ENCODE results near the gene WDR35. TPM values are rescaled to one million over a fixed set of nuclear protein-coding genes. Genes with fewer than 3 reads are reported as not detected.
A peak's percentile ranks its signal among the peaks of the same experiment; 100 is the strongest.

WDR35 gene
- 20.8 TPM for polyA plus RNA-seq (2013, experiment 1 of 4)
- polyA plus RNA-seq (2013, experiment 2 of 4), result 30.3 TPM
- polyA plus RNA-seq (2013, experiment 3 of 4), result 14.6 TPM
- 17.0 TPM for polyA plus RNA-seq (2013, experiment 4 of 4)

DNA sequence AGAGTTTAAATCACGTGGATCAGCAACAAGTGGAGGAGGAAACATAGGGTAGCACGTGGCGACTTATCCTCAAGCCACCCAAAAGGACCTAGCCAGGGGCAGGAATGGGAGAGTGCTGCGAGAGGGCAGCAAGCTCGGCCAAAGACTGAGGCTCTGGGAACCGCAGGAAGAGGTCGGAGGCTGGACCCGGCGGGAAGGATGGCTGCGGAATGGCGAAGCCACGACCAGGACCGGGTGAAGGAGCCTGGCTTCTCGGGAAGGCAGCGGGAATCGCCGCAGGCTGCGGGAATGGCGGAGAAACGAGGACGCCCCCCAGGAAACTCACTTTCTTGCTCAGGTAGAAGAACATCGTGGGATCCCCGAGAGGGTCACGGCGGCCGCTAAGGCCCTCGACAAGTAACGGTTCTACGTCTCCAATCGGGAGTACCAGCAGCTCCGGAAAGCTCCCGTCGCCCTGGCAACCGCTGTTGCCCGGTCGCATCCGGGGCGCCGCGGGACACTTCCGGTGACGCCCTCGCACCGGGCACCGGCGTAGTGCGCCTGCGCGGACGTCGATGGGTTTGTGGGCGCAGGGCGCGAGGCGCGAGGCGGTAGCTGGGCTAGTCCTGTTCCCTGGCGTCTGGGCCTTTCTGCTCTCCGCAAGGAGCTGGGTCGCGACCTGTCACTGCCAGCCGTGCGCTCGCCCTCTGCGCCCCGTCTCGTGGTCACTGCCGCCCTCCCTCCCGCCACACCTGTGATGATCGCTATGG lies at the start of gene WDR35:
WDR35 (minus strand) TSS at position 439 of the 749 bp plus-strand sequence; CDS start at position 349, 90 bp downstream.
- WGBS, 2 experiments, result 0% methylated on average over 70 of the region's 70 CpGs
- peak within 1 kb of the TSS; percentile 77 for H3K27ac ChIP-seq (ENCODE audit: insufficient read depth, low read depth, low read length, poor library complexity, severe bottlenecking)
- no peaks in the 10 kb centered on the region for H3K36me3 ChIP-seq (ENCODE audit: control insufficient read depth, insufficient read depth, low read length)

DNA sequence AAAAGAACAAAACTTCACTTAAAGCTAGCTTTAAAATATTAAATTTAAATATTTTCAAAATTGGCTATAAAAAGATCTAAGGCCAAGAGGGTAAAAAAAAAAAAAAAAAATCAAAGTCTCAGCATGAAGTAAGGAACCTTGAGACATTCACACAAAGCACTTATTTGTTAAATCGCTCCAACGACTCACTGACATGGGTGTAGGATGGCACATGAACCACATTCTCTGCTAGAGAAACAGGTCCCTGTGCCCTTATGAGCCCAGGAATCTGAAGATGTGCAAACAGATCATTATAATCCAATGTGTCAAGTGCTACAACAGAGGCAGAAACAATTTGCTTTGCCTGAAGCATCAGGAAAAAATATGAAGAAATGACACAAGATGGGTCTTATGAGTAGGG lies 47.8 kb upstream of the WDR35 start:
- Histone ChIP-seq H3K4me1 (ENCODE audit: control insufficient read depth, insufficient read depth, low read length) (no peaks in the 10 kb centered on the region), H3K27me3 (ENCODE audit: control insufficient read depth, insufficient read depth, low read length, poor library complexity, severe bottlenecking) (no peaks in the 10 kb centered on the region), H3K27ac (ENCODE audit: insufficient read depth, low read depth, low read length, poor library complexity, severe bottlenecking) (no peak overlapping the region), H3K9me3 (ENCODE audit: control insufficient read depth, low read length) (no peaks in the 10 kb centered on the region), H3K36me3 (ENCODE audit: control insufficient read depth, insufficient read depth, low read length) (peaks cover 47% of the 10 kb centered on the region), H3K4me3 (ENCODE audit: insufficient read depth, low read depth, low read length) (no peak overlapping the region)
- WGBS, 2 experiments, result 91 to 92% methylated on average over 2 of the region's 2 CpGs

More for the DNA sequence above, at the start of gene WDR35:
- Histone ChIP-seq H3K27me3 (ENCODE audit: control insufficient read depth, insufficient read depth, low read length, poor library complexity, severe bottlenecking) (no peaks in the 10 kb centered on the region), H3K4me1 (ENCODE audit: control insufficient read depth, insufficient read depth, low read length) (no peaks in the 10 kb centered on the region), H3K4me3 (ENCODE audit: insufficient read depth, low read depth, low read length) (peak within 1 kb of the TSS; percentile 83), H3K9me3 (ENCODE audit: control insufficient read depth, low read length) (no peaks in the 10 kb centered on the region)

DNA sequence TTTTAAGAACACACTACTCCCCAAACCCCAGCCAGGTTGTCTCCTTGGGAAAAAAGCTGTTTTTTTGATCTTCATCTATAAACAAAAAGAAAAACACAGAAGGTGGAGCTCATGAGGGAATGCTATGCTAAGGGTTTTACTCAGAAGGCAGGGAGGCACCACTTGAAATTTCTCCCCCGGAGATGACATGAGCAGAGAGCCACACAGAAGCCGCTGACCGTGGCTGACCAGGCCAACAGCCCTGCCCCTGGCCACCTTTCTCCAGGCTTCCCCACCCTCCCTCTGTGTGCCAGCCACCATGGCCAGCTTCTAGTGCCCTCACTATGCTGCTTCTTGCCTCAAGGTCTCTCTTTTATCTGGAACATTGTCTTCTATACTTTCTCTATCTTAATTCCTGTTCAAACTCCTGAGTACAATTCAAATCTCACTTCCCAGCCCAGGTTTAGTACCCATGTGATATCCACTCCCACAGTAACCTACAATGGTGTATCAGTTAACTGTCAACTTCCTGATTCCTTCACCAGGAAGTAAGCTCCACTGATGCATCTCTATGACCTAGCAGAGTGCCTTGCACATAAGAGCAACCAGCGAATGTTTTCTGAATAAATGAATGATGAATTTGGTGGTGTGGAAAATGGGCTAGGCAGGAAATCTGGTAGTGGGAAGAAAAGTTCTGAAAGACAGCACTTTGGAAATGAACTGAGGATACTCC lies 46.2 kb upstream of the WDR35 start:
- Histone ChIP-seq H3K27ac (ENCODE audit: insufficient read depth, low read depth, low read length, poor library complexity, severe bottlenecking) (no peak overlapping the region), H3K36me3 (ENCODE audit: control insufficient read depth, insufficient read depth, low read length) (peaks cover 56% of the 10 kb centered on the region), H3K4me3 (ENCODE audit: insufficient read depth, low read depth, low read length) (no peak overlapping the region), H3K9me3 (ENCODE audit: control insufficient read depth, low read length) (no peaks in the 10 kb centered on the region), H3K4me1 (ENCODE audit: control insufficient read depth, insufficient read depth, low read length) (no peaks in the 10 kb centered on the region), H3K27me3 (ENCODE audit: control insufficient read depth, insufficient read depth, low read length, poor library complexity, severe bottlenecking) (no peaks in the 10 kb centered on the region)
- WGBS, 2 experiments, result 93 to 94% methylated on average over 4 of the region's 4 CpGs

DNA sequence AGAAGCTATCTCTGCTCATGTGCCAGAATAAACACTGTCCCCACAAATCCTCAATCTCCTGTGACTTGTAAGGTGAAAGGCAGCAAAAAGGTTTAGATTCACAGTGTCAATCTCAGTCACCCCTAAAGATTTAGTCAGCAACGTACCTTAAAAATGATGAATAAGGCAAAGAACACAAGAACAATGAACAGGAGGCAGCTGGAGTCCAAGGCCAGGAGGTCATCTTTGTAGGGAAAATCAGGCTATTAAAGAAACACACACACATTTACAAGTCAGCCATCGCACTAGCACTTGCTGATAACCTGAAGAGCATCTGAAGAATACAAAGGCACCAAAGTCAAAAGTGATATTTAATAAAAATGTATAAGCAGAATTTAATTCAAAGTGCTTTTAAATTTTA lies 44.9 kb upstream of the WDR35 start:
- H3K36me3 ChIP-seq (ENCODE audit: control insufficient read depth, insufficient read depth, low read length), result peaks cover 59% of the 10 kb centered on the region
- 88 to 93% methylated on average over 2 of the region's 2 CpGs for WGBS, 2 experiments
- H3K4me3 ChIP-seq (ENCODE audit: insufficient read depth, low read depth, low read length), result no peak overlapping the region
- no peaks in the 10 kb centered on the region for H3K9me3 ChIP-seq (ENCODE audit: control insufficient read depth, low read length)
- no peak overlapping the region for H3K27ac ChIP-seq (ENCODE audit: insufficient read depth, low read depth, low read length, poor library complexity, severe bottlenecking)
- H3K27me3 ChIP-seq (ENCODE audit: control insufficient read depth, insufficient read depth, low read length, poor library complexity, severe bottlenecking), result no peaks in the 10 kb centered on the region
- H3K4me1 ChIP-seq (ENCODE audit: control insufficient read depth, insufficient read depth, low read length), result no peaks in the 10 kb centered on the region

DNA sequence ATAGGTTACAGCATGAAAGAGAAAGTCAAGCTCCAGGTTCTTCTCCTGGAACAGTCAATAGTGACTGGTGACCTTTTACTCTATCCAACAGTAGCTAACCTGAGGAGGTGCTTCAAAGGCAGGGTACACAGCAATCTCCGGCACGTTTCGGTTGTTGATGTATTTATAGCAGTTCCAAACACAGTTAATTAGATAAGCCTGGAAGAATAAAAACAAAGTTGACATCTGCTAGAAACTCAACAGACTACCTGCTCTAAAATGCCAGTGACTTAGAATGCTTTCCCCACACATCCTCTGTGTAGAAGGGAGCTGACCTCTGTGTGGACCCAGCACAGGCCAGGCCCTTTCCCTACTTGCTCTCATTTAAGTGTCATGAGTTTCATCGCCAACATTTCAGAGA lies 44.3 kb upstream of the WDR35 start:
- H3K27me3 ChIP-seq (ENCODE audit: control insufficient read depth, insufficient read depth, low read length, poor library complexity, severe bottlenecking), result no peaks in the 10 kb centered on the region
- no peaks in the 10 kb centered on the region for H3K4me1 ChIP-seq (ENCODE audit: control insufficient read depth, insufficient read depth, low read length)
- 92 to 97% methylated on average over 4 of the region's 4 CpGs for WGBS, 2 experiments
- peaks cover 59% of the 10 kb centered on the region for H3K36me3 ChIP-seq (ENCODE audit: control insufficient read depth, insufficient read depth, low read length)
- H3K27ac ChIP-seq (ENCODE audit: insufficient read depth, low read depth, low read length, poor library complexity, severe bottlenecking), result no peak overlapping the region
- H3K9me3 ChIP-seq (ENCODE audit: control insufficient read depth, low read length), result no peaks in the 10 kb centered on the region
- no peak overlapping the region for H3K4me3 ChIP-seq (ENCODE audit: insufficient read depth, low read depth, low read length)

DNA sequence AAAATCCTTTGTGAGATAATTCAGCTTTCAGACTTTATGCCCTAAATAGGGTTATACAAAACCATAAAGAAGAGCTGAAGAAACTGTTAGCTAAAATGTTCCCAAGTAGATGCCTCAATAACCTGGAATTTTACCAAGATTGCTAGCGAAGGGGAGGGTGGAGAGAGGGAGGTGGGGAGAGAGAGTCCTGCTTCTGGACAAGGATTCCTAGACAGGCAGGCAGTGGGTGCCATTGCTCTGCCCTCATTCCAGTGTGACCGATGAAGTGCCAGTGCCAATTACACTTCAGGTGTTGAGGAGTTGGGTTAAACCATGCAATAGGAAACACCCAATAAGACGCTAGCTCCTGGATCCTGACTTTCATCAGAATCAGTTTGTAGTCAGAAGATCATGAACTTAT lies 43.4 kb upstream of the WDR35 start:
- Histone ChIP-seq H3K27me3 (ENCODE audit: control insufficient read depth, insufficient read depth, low read length, poor library complexity, severe bottlenecking) (no peaks in the 10 kb centered on the region), H3K4me3 (ENCODE audit: insufficient read depth, low read depth, low read length) (no peak overlapping the region), H3K36me3 (ENCODE audit: control insufficient read depth, insufficient read depth, low read length) (peaks cover 56% of the 10 kb centered on the region), H3K9me3 (ENCODE audit: control insufficient read depth, low read length) (no peaks in the 10 kb centered on the region), H3K4me1 (ENCODE audit: control insufficient read depth, insufficient read depth, low read length) (no peaks in the 10 kb centered on the region), H3K27ac (ENCODE audit: insufficient read depth, low read depth, low read length, poor library complexity, severe bottlenecking) (no peak overlapping the region)
- 94 to 95% methylated on average over 3 of the region's 3 CpGs for WGBS, 2 experiments

DNA sequence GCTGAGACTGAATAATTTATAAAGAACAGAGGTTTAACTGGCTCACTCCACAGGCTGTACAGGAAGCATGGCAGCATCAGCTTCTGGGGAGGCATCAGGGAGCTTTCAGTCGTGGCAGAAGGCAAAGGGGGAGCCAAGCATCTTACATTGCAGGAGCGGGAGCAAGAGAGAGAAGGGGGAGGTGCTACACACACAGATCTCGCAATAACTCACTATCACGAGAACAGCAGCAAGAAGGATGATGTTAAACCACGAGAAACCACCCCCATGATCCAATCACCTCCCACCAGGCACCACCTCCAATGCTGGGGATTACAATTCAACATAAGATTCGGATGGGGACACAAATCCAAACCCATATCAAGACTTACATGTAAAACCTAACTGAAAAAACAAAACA lies 40.3 kb upstream of the WDR35 start:
- no peaks in the 10 kb centered on the region for H3K4me1 ChIP-seq (ENCODE audit: control insufficient read depth, insufficient read depth, low read length)
- no peaks in the 10 kb centered on the region for H3K9me3 ChIP-seq (ENCODE audit: control insufficient read depth, low read length)
- 82 to 88% methylated on average over 6 of the region's 6 CpGs for WGBS, 2 experiments
- H3K4me3 ChIP-seq (ENCODE audit: insufficient read depth, low read depth, low read length), result no peak overlapping the region
- H3K27ac ChIP-seq (ENCODE audit: insufficient read depth, low read depth, low read length, poor library complexity, severe bottlenecking), result no peak overlapping the region
- H3K27me3 ChIP-seq (ENCODE audit: control insufficient read depth, insufficient read depth, low read length, poor library complexity, severe bottlenecking), result no peaks in the 10 kb centered on the region
- peaks cover 41% of the 10 kb centered on the region for H3K36me3 ChIP-seq (ENCODE audit: control insufficient read depth, insufficient read depth, low read length)

DNA sequence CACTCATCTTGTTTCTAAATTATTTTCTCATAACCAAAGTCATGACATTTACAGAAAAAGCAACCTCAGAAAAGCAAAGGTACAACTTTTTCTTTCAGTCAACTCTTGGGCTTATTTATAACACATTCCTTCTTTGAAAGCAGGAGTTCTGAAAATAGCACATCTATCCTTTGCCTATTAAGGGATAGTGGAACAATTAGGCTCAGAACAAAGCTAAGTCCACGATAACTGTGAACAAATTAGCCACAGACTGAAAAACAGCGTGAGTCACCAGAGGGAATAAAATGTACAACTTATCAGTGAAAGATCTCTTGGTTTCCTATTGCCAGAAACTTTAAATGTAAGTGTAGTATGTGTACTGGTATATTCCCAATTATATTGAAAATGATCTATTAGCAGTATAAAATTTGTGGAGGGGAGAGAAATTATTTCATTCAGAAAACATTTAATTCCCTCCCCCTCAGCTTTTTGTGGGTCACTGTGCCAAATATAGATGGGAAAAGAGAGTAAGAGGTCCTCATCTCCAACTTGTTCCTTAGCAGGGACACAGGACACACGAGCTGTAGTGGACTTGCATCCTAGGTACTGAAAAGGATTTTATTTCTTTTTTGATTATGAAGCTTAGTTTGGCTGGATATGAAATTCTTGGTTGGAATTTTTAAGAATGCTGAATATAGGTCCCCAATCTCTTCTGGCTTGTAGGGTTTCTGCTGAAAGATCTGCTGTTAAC lies 38.0 kb upstream of the WDR35 start:
- no peak overlapping the region for H3K4me3 ChIP-seq (ENCODE audit: insufficient read depth, low read depth, low read length)
- H3K4me1 ChIP-seq (ENCODE audit: control insufficient read depth, insufficient read depth, low read length), result no peaks in the 10 kb centered on the region
- H3K27ac ChIP-seq (ENCODE audit: insufficient read depth, low read depth, low read length, poor library complexity, severe bottlenecking), result no peak overlapping the region
- no peaks in the 10 kb centered on the region for H3K9me3 ChIP-seq (ENCODE audit: control insufficient read depth, low read length)
- no peaks in the 10 kb centered on the region for H3K27me3 ChIP-seq (ENCODE audit: control insufficient read depth, insufficient read depth, low read length, poor library complexity, severe bottlenecking)
- peaks cover 20% of the 10 kb centered on the region for H3K36me3 ChIP-seq (ENCODE audit: control insufficient read depth, insufficient read depth, low read length)
- WGBS, 2 experiments, result 95 to 98% methylated on average over 3 of the region's 3 CpGs

DNA sequence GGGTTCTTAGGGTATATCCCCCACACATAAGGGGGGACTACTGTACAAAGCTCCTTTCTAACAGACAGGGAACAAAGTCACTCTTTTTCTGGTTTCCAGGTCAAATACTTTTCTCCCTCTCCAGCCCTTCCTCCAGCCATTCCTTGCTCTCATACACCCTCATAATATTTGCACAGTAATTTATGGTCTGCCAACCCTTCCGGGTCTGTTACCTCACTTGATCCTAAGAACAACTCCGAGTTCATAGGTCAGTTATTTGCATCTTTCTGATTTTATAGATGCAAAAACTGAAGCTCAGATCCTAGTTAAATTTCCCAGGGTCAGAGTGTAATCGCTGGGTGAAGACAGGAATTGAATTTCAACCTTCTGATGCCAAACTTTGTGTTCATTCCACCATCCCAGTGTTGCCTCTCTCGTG lies 37.4 kb upstream of the WDR35 start:
- Histone ChIP-seq H3K27ac (ENCODE audit: insufficient read depth, low read depth, low read length, poor library complexity, severe bottlenecking) (no peak overlapping the region), H3K27me3 (ENCODE audit: control insufficient read depth, insufficient read depth, low read length, poor library complexity, severe bottlenecking) (no peaks in the 10 kb centered on the region), H3K4me3 (ENCODE audit: insufficient read depth, low read depth, low read length) (no peak overlapping the region), H3K4me1 (ENCODE audit: control insufficient read depth, insufficient read depth, low read length) (no peaks in the 10 kb centered on the region), H3K9me3 (ENCODE audit: control insufficient read depth, low read length) (no peaks in the 10 kb centered on the region), H3K36me3 (ENCODE audit: control insufficient read depth, insufficient read depth, low read length) (peaks cover 17% of the 10 kb centered on the region)
- WGBS, 2 experiments, result 69 to 72% methylated on average over 4 of the region's 4 CpGs

Measured in ectodermal cell (in vitro differentiated cells).